Colonic mucosa (tissue), 4 donors: ENCODE data around the gene ACTRT3. TPM values are rescaled to one million over a fixed set of nuclear protein-coding genes. Genes with fewer than 3 reads are reported as not detected.
A peak's percentile ranks its signal among the peaks of the same experiment; 100 is the strongest.

Experiments used
- DNase-seq: peaks from one replicate; pipeline ENCODE4 v3.0.0-alpha.2; 2020
- H3K27ac ChIP-seq: fragments of 200-600 bp; one replicate; pipeline ENCODE4 v1.8.0; 2021
- H3K27me3 ChIP-seq: fragments of 200-600 bp; one replicate; pipeline ENCODE4 v1.8.0; 2021
- H3K36me3 ChIP-seq: fragments of 200-600 bp; one replicate; pipeline ENCODE4 v1.8.0; 2021
- H3K4me1 ChIP-seq: fragments of 200-600 bp; one replicate; pipeline ENCODE4 v1.8.0; 2021; ENCODE audit warnings: mild to moderate bottlenecking
- H3K4me3 ChIP-seq: fragments of 200-600 bp; one replicate; pipeline ENCODE4 v1.8.0; 2021
- H3K9ac ChIP-seq, 2 donors: one replicate each; pipeline ENCODE4 v1.7.0; 2013; ENCODE audit warnings: control low read depth in 2 of 2, low read depth in 2 of 2, low read length in 2 of 2
- H3K9me3 ChIP-seq: fragments of 200-600 bp; one replicate; pipeline ENCODE4 v1.8.0; 2021
- CTCF ChIP-seq: fragments of 200-600 bp; IDR thresholded peaks from one replicate; pipeline ENCODE4 v1.8.0; 2022; ENCODE audit warnings: antibody characterized with exemption, mild to moderate bottlenecking
- intact Hi-C: fragments of 100-400 bp; cut with DNase I; formaldehyde crosslinking; loops from one replicate; pipeline ENCODE4 v1.14.1; 2022
- total RNA-seq, 2 donors: library from RNA; stranded (reverse); fragmentation: NEBNext Ultra II Directional in 1 of 2; extraction: Animal tissue kit (Norgen Biotek cat#: 25700) in 1 of 2; gene quantifications; one replicate each; pipeline ENCODE4 v1.2.1, GENCODE V29; 2021
- donor health status: healthy.
- donor health status: DM: no; HTN: no; CAD: no.
- donor health status: DM: no; HTN: no; CAD: no.

The ACTRT3 gene
- total RNA-seq: 1 to 10 TPM; 1.2 to 1.6 TPM

- Histone ChIP-seq H3K4me1 (peaks cover 7% of the 10 kb centered on the region), H3K4me3 (peak within 1 kb of the TSS; percentile 48), H3K27me3 (no peaks in the 10 kb centered on the region), H3K9me3 (no peaks in the 10 kb centered on the region), H3K27ac (peak within 1 kb of the TSS; percentile 85), H3K36me3 (no peaks in the 10 kb centered on the region), H3K9ac (peak within 1 kb of the TSS; percentile 90 to 94)
- intact Hi-C loops: loop anchor here (5.0 to 10.0 kb wide), 2 partner anchors 215 to 268 kb away; partner anchors contain the start of gene GPR160
- no peak for TF ChIP-seq CTCF
- peak; percentile 70 for DNase-seq
Observed at GRCh38 chr3:169769287-169770181, at the start of gene ACTRT3. Gene ACTRT3, minus strand, starts transcription at chr3:169769561. Its CDS starts 41 bp downstream, at chr3:169769520.

- Histone ChIP-seq H3K27ac (no peak overlapping the region), H3K27me3 (no peaks in the 10 kb centered on the region), H3K9me3 (no peaks in the 10 kb centered on the region), H3K4me3 (no peak overlapping the region), H3K4me1 (no peaks in the 10 kb centered on the region), H3K9ac (no peak overlapping the region), H3K36me3 (no peaks in the 10 kb centered on the region)
- no peak for DNase-seq
- intact Hi-C loops: no loop called here
- TF ChIP-seq CTCF: no peak
Observed at GRCh38 chr3:169818316-169818715, 49.0 kb upstream of the ACTRT3 start.

GRCh38 chr3:169815590-169816150, 46.3 kb upstream of the ACTRT3 start:
- no peak for DNase-seq
- Histone ChIP-seq H3K36me3 (no peaks in the 10 kb centered on the region), H3K4me3 (no peak overlapping the region), H3K9ac (no peak overlapping the region), H3K27me3 (no peaks in the 10 kb centered on the region), H3K27ac (no peak overlapping the region), H3K4me1 (no peaks in the 10 kb centered on the region), H3K9me3 (no peaks in the 10 kb centered on the region)
- intact Hi-C loops: no loop called here
- no peak for TF ChIP-seq CTCF

- H3K9me3 ChIP-seq: no peaks in the 10 kb centered on the region
- peak overlapping the region; percentile 19 for H3K4me3 ChIP-seq
- peak; percentile 73 for DNase-seq
- H3K4me1 ChIP-seq: no peaks in the 10 kb centered on the region
- no peaks in the 10 kb centered on the region for H3K36me3 ChIP-seq
- no peaks in the 10 kb centered on the region for H3K27me3 ChIP-seq
- peak; percentile 43 for TF ChIP-seq CTCF
- no peak overlapping the region for H3K27ac ChIP-seq
- intact Hi-C loops: no loop called here
- H3K9ac ChIP-seq: peak overlapping the region in 1 of 2 donors; percentile 38
Observed at GRCh38 chr3:169813757-169814517, 44.6 kb upstream of the ACTRT3 start.

- intact Hi-C loops: no loop called here
- no peak for TF ChIP-seq CTCF
- no peaks in the 10 kb centered on the region for H3K4me1 ChIP-seq
- H3K27me3 ChIP-seq: no peaks in the 10 kb centered on the region
- H3K9me3 ChIP-seq: no peaks in the 10 kb centered on the region
- DNase-seq: no peak
- H3K4me3 ChIP-seq: peak overlapping the region; percentile 19
- H3K9ac ChIP-seq: peak overlapping the region; percentile 38 to 74
- no peaks in the 10 kb centered on the region for H3K36me3 ChIP-seq
- no peak overlapping the region for H3K27ac ChIP-seq
Observed at GRCh38 chr3:169813278-169813677, 43.9 kb upstream of the ACTRT3 start.
